Nasal cavity respiratory epithelium epithelial cell of viscerocranial mucosa (primary cell): ENCODE measurements around the gene AUTS2. TPM values are rescaled to one million over a fixed set of nuclear protein-coding genes. Genes with fewer than 3 reads are reported as not detected.

Source experiments
- total RNA-seq: library from RNA; depleted of rRNA; stranded (reverse); fragments of >200 nt; gene quantifications from 2 replicates; pipeline ENCODE4 v1.2.3, GENCODE V29; 2014

Gene AUTS2
- 2.7 and 22.4 TPM in 2 replicates for total RNA-seq

GRCh38 chr7:69598081-69598486 lies at the start of gene AUTS2:
Gene AUTS2, plus strand, starts transcription at chr7:69598475. Its CDS starts 1,179 bp downstream, at chr7:69599654.

